Effector memory CD8-positive, alpha-beta T cell (primary cell): ENCODE measurements around the gene MAD1L1.

ENCODE experiments used
- ATAC-seq: fragments of 150-1000 bp; cut with Tn5 transposase; replicated peaks from 2 replicates; pipeline ENCODE4 v1.10.0; 2021; ENCODE audit warnings: mild to moderate bottlenecking, moderate library complexity
- DNase-seq, 3 experiments: peaks; one replicate each; pipeline ENCODE4 v3.0.0; 2021
- H3K27ac Mint-ChIP-seq, 2 donors: one replicate each; pipeline ENCODE4 v1.8.0; 2022; ENCODE audit warnings: mild to moderate bottlenecking in 2 of 2, mixed read lengths in 2 of 2, moderate library complexity in 2 of 2
- H3K27me3 Mint-ChIP-seq, 2 donors: one replicate each; pipeline ENCODE4 v1.8.0; 2022; ENCODE audit warnings: mixed read lengths in 2 of 2
- H3K36me3 Mint-ChIP-seq: one replicate; pipeline ENCODE4 v1.8.0; 2022; ENCODE audit warnings: mild to moderate bottlenecking, moderate library complexity, mixed read lengths; ENCODE audit not compliant: insufficient read depth
- H3K4me1 Mint-ChIP-seq, 2 donors: one replicate each; pipeline ENCODE4 v1.8.0; 2022; ENCODE audit warnings: low read depth in 2 of 2, mixed read lengths in 2 of 2
- H3K4me3 Mint-ChIP-seq, 2 donors: one replicate each; pipeline ENCODE4 v1.8.0; 2022; ENCODE audit warnings: mild to moderate bottlenecking in 2 of 2, mixed read lengths in 2 of 2, moderate library complexity in 2 of 2
- H3K9me3 Mint-ChIP-seq, 2 donors: one replicate each; pipeline ENCODE4 v1.8.0; 2022; ENCODE audit warnings: mixed read lengths in 2 of 2

Gene MAD1L1

DNA sequence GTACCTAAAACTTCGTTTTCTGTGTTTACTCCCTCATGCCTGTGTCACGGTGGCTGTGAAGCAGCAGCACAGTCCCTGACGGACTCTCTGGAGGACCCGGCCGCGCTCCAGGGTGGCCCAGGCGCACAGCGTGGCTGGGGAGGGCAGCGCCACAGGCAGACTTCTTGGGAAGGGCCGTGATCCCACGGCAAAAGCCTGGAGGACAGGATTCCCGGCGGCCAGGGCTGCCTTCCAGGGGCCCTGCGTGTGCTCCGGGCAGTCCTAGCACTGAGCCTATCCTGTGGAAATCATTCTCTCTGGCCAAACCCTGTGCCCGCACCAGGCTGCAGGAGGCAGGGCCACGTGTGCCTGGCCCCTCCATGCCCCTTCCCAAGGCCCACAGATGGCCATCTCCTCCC is 244.2 kb downstream of the MAD1L1 start:
- Mint-ChIP-seq H3K9me3 (no peaks in the 10 kb centered on the region), H3K36me3 (peaks cover 8% of the 10 kb centered on the region), H3K4me3 (no peak overlapping the region), H3K27ac (peak overlapping the region; percentile 52 to 96), H3K4me1 (peaks cover 35 to 36% of the 10 kb centered on the region in 2 donors), H3K27me3 (no peaks in the 10 kb centered on the region)
- no peak for DNase-seq
- ATAC-seq, result no peak

DNA sequence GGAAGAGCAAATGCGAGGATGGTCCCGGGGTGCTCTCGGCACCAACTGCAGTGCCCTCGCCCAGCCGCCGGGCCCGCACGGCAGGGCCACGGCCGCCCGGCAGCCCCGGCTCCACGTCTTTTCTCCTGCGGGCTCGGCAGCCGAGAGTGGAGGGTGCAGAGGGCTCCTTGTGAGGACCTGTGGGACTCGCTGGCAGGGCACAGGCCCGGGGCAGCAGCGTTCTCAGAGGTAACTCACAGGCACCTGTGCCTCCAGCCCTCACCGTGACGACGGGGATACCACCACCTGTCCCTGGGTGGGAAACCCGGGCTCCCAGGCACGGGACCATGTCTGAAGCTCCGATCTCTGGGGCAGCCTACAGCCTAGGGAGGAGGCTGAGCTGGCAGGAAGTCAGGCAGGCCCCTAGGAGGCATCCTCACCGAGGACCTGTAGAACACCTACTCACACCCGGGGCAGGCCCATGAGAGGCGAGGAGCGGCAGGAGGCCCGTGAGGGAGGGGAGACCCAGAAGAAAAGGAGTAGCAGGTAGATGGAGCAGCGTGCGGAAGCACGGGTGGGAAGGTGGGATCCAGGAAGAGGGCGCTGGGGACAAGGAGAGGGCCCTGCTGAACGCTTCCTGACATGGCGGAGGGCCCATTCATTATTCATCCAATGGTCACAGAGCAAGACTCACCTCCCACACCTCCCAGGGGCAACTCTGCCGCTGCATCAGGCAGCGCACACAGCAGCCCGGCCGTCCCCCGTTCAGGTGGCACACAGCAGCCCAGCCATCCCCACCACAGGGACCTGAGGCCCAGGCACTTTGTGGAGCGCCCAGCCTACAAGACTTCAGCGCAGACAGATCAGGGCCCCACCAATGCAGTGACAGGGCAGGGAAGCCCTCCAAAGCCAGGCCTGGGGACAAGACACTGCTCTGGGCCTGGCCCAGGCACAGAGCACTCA is 244.9 kb downstream of the MAD1L1 start:
- DNase-seq, result no peak
- peak overlapping the region; percentile 41 to 75 for H3K4me3 Mint-ChIP-seq

DNA sequence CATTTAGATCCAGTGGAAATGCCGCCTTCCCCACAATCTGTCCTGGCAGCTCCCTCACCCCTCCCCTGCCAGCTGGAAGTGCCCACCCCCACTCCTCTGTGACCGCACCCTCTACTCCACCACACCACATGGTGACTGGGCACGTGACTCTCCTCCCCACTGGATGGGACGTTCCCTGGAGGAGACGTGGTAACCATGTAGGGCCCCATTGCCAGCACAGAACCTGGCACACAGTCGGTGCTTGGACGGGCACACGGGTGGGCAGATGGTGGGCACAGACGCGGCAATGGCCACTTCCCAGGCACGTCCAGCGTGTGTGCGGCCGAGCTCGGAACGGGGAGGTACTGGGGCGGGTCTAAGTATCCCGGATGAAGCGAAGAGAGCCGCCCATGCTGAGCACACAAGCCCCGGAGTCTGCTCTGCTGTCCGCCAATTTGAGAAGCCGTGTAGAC is 245.6 kb downstream of the MAD1L1 start:
- H3K4me1 Mint-ChIP-seq, result peaks cover 32 to 36% of the 10 kb centered on the region in 2 donors
- H3K4me3 Mint-ChIP-seq, result peak overlapping the region; percentile 70 to 75
- H3K27me3 Mint-ChIP-seq, result no peaks in the 10 kb centered on the region
- peaks cover 12% of the 10 kb centered on the region for H3K36me3 Mint-ChIP-seq
- H3K27ac Mint-ChIP-seq, result peak overlapping the region; percentile 96
- DNase-seq, result no peak
- ATAC-seq, result peak; percentile 12
- H3K9me3 Mint-ChIP-seq, result no peaks in the 10 kb centered on the region

More for the DNA sequence above, 244.9 kb downstream of the MAD1L1 start:
- peaks cover 12% of the 10 kb centered on the region for H3K36me3 Mint-ChIP-seq
- peaks cover 32 to 36% of the 10 kb centered on the region in 2 donors for H3K4me1 Mint-ChIP-seq
- no peaks in the 10 kb centered on the region for H3K27me3 Mint-ChIP-seq
- ATAC-seq, result no peak
- H3K27ac Mint-ChIP-seq, result peak overlapping the region; percentile 96
- no peaks in the 10 kb centered on the region for H3K9me3 Mint-ChIP-seq

DNA sequence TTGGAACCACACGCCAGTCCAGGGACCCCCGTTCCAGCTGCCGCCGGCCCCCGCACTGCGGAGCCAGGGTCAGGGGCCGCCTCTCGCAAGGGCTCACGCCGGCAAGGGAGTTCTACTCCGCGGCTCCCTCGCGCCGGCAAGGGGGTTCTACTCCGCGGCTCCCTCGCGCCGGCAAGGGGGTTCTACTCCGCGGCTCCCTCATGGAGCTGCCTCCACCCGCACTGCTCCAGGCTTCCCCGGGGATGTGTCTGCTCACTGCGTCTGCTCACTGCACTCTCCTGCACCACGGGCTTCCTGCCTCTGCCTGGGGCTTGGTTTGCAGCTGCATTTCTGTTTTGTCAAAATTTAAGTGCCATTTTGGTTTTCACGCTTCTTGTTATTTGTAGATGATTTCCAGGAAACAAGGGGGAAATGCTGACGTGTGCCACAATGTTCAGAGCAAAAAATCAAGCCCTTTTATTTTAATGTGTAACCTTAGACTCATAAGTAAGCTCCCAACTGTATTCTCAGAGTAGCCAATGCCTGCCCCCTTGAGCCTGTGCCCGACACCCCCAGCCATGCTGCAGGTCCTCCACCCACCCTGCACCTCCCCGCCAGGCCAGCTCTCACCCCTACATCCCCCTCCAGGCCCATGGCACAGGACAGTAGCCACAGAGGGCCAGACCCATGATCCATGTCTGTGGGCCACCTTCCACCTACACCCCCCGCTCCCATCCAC is 246.2 kb downstream of the MAD1L1 start:
- H3K9me3 Mint-ChIP-seq, result no peaks in the 10 kb centered on the region
- DNase-seq (peak in 2 of 3 experiments; percentile 13 to 33), ATAC-seq (peak; percentile 75)
- peak overlapping the region; percentile 96 for H3K27ac Mint-ChIP-seq
- H3K27me3 Mint-ChIP-seq, result no peaks in the 10 kb centered on the region
- H3K4me1 Mint-ChIP-seq, result peaks cover 32 to 36% of the 10 kb centered on the region in 2 donors
- peak overlapping the region; percentile 70 to 75 for H3K4me3 Mint-ChIP-seq
- H3K36me3 Mint-ChIP-seq, result peaks cover 12% of the 10 kb centered on the region

GRCh38 chr7:1985936-1986335 is 246.8 kb downstream of the MAD1L1 start:
- H3K4me1 Mint-ChIP-seq, result peaks cover 32 to 36% of the 10 kb centered on the region in 2 donors
- H3K27me3 Mint-ChIP-seq, result no peaks in the 10 kb centered on the region
- DNase-seq, result no peak
- H3K36me3 Mint-ChIP-seq, result peaks cover 12% of the 10 kb centered on the region
- H3K4me3 Mint-ChIP-seq, result peak overlapping the region in 1 of 2 donors; percentile 59
- ATAC-seq, result no peak
- H3K27ac Mint-ChIP-seq, result peak overlapping the region in 1 of 2 donors; percentile 96
- H3K9me3 Mint-ChIP-seq, result no peaks in the 10 kb centered on the region

DNA sequence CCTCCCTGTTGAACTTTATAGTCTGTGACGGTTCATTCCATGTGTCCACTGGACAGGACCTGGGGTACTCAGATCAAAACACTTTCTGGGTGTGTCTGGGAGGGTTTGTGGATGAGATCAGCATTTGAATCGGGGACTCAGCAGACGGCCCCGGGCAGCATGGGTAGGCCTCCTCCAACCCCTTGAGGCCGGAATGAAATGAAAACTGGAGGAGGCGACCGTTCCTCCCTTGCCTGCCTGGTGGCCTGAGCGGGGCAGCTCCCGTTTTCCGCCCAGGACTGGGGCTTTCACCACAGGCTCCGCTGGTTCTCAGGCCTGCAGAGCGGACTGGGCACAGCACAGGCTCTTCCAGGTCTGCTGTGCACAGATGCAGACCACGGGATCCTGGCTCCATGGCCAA is 247.7 kb downstream of the MAD1L1 start:
- DNase-seq (no peak), ATAC-seq (no peak)
- H3K4me3 Mint-ChIP-seq, result peak overlapping the region in 1 of 2 donors; percentile 29
- peaks cover 12% of the 10 kb centered on the region for H3K36me3 Mint-ChIP-seq
- no peaks in the 10 kb centered on the region for H3K9me3 Mint-ChIP-seq
- no peaks in the 10 kb centered on the region for H3K27me3 Mint-ChIP-seq
- H3K4me1 Mint-ChIP-seq, result peaks cover 32 to 36% of the 10 kb centered on the region in 2 donors
- no peak overlapping the region for H3K27ac Mint-ChIP-seq

DNA sequence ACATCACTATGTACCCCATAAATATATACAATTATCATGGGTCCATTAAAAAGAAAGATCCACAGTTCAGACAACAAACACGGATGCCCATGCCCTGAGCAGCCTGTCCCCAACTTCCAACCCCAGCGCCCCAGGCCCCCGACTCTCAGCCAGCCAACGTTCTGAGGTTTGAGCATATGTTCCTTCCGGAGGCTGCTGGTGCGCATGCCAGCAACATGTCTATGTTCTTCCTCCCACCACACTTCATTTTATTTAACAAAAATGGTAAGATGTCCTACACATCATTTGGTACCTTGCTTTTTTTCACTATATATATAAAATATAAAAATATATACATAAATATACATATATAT is 250.9 kb downstream of the MAD1L1 start:
- ATAC-seq, result no peak
- peaks cover 9% of the 10 kb centered on the region for H3K36me3 Mint-ChIP-seq
- no peak overlapping the region for H3K4me3 Mint-ChIP-seq
- no peaks in the 10 kb centered on the region for H3K27me3 Mint-ChIP-seq
- DNase-seq, result no peak
- no peak overlapping the region for H3K27ac Mint-ChIP-seq
- H3K9me3 Mint-ChIP-seq, result no peaks in the 10 kb centered on the region
- H3K4me1 Mint-ChIP-seq, result peaks cover 20 to 30% of the 10 kb centered on the region in 2 donors

GRCh38 chr7:1981201-1981877 is 251.4 kb downstream of the MAD1L1 start:
- ATAC-seq (no peak), DNase-seq (no peak)
- no peak overlapping the region for H3K4me3 Mint-ChIP-seq
- H3K36me3 Mint-ChIP-seq, result peaks cover 6% of the 10 kb centered on the region
- no peaks in the 10 kb centered on the region for H3K27me3 Mint-ChIP-seq
- no peaks in the 10 kb centered on the region for H3K9me3 Mint-ChIP-seq
- no peak overlapping the region for H3K27ac Mint-ChIP-seq
- H3K4me1 Mint-ChIP-seq, result peaks cover 14 to 25% of the 10 kb centered on the region in 2 donors

DNA sequence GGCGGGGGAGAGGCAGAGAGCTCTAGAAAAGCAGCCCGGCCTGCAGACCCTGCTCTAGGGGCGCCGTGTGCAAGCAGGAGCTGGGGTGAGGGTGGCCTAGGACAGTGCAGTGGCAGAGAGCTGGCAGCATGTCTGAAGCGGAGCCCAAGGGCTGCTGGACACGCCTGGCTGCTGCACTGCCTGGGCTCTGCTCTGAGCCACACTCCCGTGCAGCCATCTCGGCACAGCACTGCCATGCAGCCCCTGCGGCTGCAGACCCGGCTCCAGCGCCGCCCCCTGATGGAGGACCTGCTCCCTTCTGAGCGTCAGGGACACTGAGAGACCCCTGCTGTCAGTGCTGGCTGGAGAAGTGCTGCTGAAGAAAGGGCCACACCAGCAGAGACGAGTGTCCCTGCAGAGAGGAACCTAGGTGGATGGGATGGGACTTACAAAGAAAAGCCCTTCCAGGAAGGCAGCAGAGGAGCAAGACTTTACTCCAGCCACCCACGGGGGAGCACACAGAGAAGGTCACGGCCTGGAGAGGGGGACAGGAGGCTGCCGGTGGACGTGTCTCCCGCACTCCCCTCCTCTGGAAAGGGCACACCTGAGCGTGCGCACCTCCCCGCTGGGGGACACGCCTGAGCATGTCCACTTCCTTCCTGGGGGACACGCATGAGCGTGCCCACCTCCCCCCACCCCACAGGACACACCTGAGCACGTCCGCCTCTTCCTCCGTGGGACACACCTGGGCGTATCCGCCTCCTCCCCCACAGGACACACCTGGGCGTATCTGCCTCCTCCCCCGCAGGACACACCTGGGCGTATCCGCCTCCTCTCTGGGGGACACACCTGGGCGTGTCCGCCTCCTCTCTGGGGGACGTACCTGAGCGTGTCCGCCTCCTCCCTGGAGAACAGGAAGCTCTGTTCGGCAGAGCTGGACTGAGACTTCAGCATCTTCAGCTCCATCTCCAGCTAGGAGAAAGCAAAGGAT is 252.9 kb downstream of the MAD1L1 start:
- Mint-ChIP-seq H3K27me3 (no peaks in the 10 kb centered on the region), H3K4me1 (peaks cover 4 to 13% of the 10 kb centered on the region in 2 donors), H3K9me3 (no peaks in the 10 kb centered on the region), H3K27ac (no peak overlapping the region), H3K36me3 (peaks cover 4% of the 10 kb centered on the region), H3K4me3 (no peak overlapping the region)
- ATAC-seq (peak; percentile 43), DNase-seq (no peak)

DNA sequence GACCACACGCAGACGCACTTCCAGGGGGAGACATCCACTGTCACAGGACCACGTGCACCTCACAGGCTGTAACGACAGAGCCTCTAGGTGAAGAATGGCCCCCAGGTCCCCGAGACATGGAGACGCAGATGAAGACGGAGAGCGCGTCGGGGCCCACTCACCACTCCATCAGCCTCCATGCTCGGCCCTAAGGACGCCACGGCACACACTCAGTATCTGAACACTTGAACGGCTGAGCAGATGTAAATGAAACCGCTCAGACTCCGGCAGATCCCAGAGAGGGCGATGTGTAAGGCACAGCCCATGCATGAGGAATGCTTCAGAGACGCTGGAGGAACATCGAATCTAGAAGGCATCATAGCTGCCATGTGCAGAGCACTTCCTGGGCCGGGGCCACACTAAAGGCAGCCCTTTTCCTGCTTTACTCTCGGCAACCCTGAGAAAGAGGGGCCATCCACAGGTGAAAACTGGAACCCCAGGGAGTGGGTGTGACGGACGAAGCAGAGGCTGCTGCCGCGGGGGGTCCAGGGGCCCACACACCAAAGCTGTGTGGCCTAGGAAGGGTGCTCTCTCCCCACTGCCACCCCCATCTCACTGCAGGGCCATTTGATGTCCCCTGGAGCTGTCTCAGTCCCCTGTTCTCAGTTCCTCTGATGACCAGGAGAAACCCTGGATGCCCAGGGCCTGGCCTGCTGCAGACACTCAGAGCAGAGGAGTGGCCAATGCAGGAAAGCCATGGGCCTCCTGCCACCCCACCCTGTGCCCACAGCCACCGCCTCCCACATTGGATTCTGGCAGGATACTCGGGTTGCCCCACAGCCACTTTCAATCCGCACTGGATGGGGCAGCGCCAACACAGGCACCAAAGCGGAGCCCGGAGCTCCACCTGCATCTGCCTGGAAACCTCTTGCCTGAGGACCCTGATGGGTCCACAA is 253.8 kb downstream of the MAD1L1 start:
- DNase-seq (no peak), ATAC-seq (no peak)
- Mint-ChIP-seq H3K4me1 (peaks cover 0 to 12% of the 10 kb centered on the region in 2 donors), H3K36me3 (peaks cover 4% of the 10 kb centered on the region), H3K27me3 (no peaks in the 10 kb centered on the region), H3K4me3 (no peak overlapping the region), H3K9me3 (no peaks in the 10 kb centered on the region), H3K27ac (no peak overlapping the region)

DNA sequence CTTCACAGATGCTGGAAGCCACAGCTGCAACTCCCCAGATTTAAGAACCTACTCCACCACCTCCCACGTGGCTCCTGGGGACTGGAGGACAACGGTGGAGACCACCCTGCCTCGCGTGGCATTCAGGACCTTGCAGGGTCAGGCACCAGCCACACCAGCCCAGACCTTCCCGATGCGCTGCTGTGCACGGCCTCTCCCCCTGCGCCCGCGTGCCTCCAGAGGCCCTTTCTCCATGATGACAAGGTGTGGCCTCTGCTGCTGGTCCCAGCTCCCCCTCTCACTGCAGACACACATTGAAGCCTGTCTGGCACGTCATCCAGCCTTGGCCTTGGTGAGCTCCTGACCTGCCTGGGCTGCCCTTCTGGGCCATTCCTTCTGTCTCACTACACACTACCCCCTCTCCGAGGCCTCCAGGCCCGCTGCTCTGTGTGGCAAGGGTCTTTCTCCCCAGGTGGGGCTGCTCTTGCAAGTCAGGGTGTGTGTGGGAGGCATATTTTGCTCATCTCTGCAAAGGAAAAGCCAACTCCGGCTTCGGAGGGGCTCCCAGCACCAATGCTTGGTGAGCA is 254.8 kb downstream of the MAD1L1 start:
- ATAC-seq (no peak), DNase-seq (no peak)
- Mint-ChIP-seq H3K9me3 (no peaks in the 10 kb centered on the region), H3K27ac (peak overlapping the region in 1 of 2 donors; percentile 38), H3K4me1 (peaks cover 2 to 11% of the 10 kb centered on the region in 2 donors), H3K27me3 (no peaks in the 10 kb centered on the region), H3K4me3 (no peak overlapping the region), H3K36me3 (no peaks in the 10 kb centered on the region)
